ENCODE results near the gene NLK. TPM values are rescaled to one million over a fixed set of nuclear protein-coding genes. Genes with fewer than 3 reads are reported as not detected.

Gene NLK
- total and polyA plus RNA-seq, 2 of the 4 experiments (the other 2 are of a cell fraction): 15.3 to 23.3 TPM

DNA sequence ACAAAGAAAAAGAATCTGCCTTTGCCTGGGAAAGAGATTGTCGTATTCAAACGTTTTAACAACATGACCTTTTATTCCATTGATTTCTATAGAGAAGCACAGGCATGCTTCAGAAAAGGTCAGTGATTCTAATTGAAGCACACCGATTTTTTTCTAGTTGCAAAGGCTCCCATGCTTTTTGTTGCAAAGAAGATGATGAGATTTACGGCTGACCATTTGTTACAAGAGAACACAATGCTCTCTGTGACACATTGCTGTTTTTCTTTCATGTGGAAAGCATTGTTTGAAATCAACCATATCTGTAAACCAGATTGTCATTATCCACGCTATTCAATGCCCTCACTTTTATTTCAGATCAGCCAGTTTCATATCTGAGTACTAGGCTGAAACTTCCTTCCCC, 99.8 kb downstream of the NLK start:
- Histone ChIP-seq H2BK15ac (ENCODE audit: low read depth, low read length) (no peak overlapping the region), H4K20me1 (ENCODE audit: insufficient read depth, low read length) (no peaks in the 10 kb centered on the region), H3K79me1 (ENCODE audit: low read depth in 1 of 2, low read length in 2 of 2) (peaks cover 7 to 12% of the 10 kb centered on the region in 2 experiments; a peak in 2 of 4 replicates), H4K8ac (ENCODE audit: low read depth in 2 of 2, low read length in 2 of 2) (no peak overlapping the region), H3K56ac (ENCODE audit: extremely low read depth, insufficient read depth, low read length) (no peak overlapping the region), H3K9me1 (ENCODE audit: insufficient read depth, low read length) (no peaks in the 10 kb centered on the region), H2BK5ac (ENCODE audit: low read depth, low read length, poor library complexity, severe bottlenecking) (no peak overlapping the region), H3K4me2 (ENCODE audit: low read depth, low read length) (no peak overlapping the region), H4K5ac (ENCODE audit: low read depth, low read length) (no peak overlapping the region), H2AK5ac (ENCODE audit: low read depth, low read length) (no peak overlapping the region), H3K4ac (ENCODE audit: low read depth, low read length) (no peak overlapping the region), H2AK9ac (replicated peaks; ENCODE audit: low read depth, low read length, poor library complexity) (no peak overlapping the region), H2BK20ac (ENCODE audit: low read depth, low read length) (no peak overlapping the region), H3K14ac (replicated peaks; ENCODE audit: low read depth, low read length) (no peak overlapping the region), H3K27ac (ENCODE audit: insufficient read depth, low read length) (no peak overlapping the region), H4K91ac (ENCODE audit: insufficient read depth, low read depth, low read length) (no peak overlapping the region), H3K18ac (ENCODE audit: low read depth, low read length) (no peak overlapping the region), H3K36me3 (ENCODE audit: control insufficient read depth, insufficient read depth, low read length) (peaks cover 4% of the 10 kb centered on the region; the same call in 1 of the 2 replicates), H3K27me3 (ENCODE audit: control insufficient read depth, insufficient read depth, low read length) (no peaks in the 10 kb centered on the region), H3K9me3 (ENCODE audit: control insufficient read depth, insufficient read depth, low read length) (no peaks in the 10 kb centered on the region), H3K4me1 (ENCODE audit: control insufficient read depth, insufficient read depth, low read length) (peaks cover 4% of the 10 kb centered on the region), H2BK120ac (ENCODE audit: low read depth, low read length) (no peak overlapping the region), H3K23ac (ENCODE audit: low read depth, low read length) (no peak overlapping the region), H3K4me3 (ENCODE audit: insufficient read depth, low read depth, low read length) (no peak overlapping the region), H3K9ac (ENCODE audit: low read depth, low read length) (no peak overlapping the region), H2AFZ (replicated peaks; ENCODE audit: low read length, poor library complexity) (no peak overlapping the region)
- ChIA-PET POLR2A (ENCODE audit: unreplicated experiment) (no interaction called here), CTCF (interaction anchor here (1.1 kb wide), 1 partner anchor 8 kb away, joined by 3 read pairs; no protein-coding TSS in a partner anchor)
- no peak for ATAC-seq (ENCODE audit: low read depth)
- no peak for DNase-seq
- dilution Hi-C loops (cut with HindIII; ENCODE audit: low sequenced_read_pairs, unreplicated experiment) (no loop called here), intact Hi-C loops (cut with micrococcal nuclease) (loop anchor here (10.0 kb wide), 1 partner anchor 338 kb away; the partner anchor contains the start of gene NOS2), in situ Hi-C loops (cut with MboI; ENCODE audit: low sequenced_read_pairs) (no loop called here)
- WGBS, 2 experiments (ENCODE audit: extremely low coverage in 2 of 2, insufficient read length in 1 of 2): 80% methylated on average over 1 of the region's 5 CpGs; no CpG with 5 or more reads in 1 of the 2 experiments
- no TSS peak for BruUV-seq (replicated peaks)
- TF ChIP-seq MXI1 (IDR thresholded peaks at IDR 0.05; ENCODE audit: borderline replicate concordance, low read depth, low read length): no peak
- TF ChIP-seq CHD1 (IDR thresholded peaks at IDR 0.05; ENCODE audit: low read depth, low read length): no peak
- TF ChIP-seq CEBPB (IDR thresholded peaks at IDR 0.05; ENCODE audit: low read depth, low read length): no peak
- no peak for TF ChIP-seq RFX5 (IDR thresholded peaks at IDR 0.05; ENCODE audit: low read depth, low read length)
- TF ChIP-seq NFE2L2 (IDR thresholded peaks at IDR 0.05; ENCODE audit: low read depth, low read length): no peak
- TF ChIP-seq RAD21 (IDR thresholded peaks at IDR 0.05; ENCODE audit: low read length): no peak
- no peak for TF ChIP-seq RCOR1 (IDR thresholded peaks at IDR 0.05; ENCODE audit: insufficient replicate concordance, low read length)
- TF ChIP-seq MAFK (IDR thresholded peaks at IDR 0.05; ENCODE audit: low read depth, low read length): no peak
- no peak for TF ChIP-seq SMC3 (IDR thresholded peaks at IDR 0.05; ENCODE audit: low read depth, low read length)
- TF ChIP-seq, protein P1, sequence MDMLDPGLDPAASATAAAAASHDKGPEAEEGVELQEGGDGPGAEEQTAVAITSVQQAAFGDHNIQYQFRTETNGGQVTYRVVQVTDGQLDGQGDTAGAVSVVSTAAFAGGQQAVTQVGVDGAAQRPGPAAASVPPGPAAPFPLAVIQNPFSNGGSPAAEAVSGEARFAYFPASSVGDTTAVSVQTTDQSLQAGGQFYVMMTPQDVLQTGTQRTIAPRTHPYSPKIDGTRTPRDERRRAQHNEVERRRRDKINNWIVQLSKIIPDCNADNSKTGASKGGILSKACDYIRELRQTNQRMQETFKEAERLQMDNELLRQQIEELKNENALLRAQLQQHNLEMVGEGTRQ (IDR thresholded peaks at IDR 0.05; ENCODE audit: low read depth, low read length): no peak
- TF ChIP-seq MAZ (IDR thresholded peaks at IDR 0.05; ENCODE audit: borderline replicate concordance, low read depth, low read length): no peak
- TF ChIP-seq, protein P2, sequence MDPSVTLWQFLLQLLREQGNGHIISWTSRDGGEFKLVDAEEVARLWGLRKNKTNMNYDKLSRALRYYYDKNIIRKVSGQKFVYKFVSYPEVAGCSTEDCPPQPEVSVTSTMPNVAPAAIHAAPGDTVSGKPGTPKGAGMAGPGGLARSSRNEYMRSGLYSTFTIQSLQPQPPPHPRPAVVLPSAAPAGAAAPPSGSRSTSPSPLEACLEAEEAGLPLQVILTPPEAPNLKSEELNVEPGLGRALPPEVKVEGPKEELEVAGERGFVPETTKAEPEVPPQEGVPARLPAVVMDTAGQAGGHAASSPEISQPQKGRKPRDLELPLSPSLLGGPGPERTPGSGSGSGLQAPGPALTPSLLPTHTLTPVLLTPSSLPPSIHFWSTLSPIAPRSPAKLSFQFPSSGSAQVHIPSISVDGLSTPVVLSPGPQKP (IDR thresholded peaks at IDR 0.05; ENCODE audit: borderline replicate concordance, low read depth, low read length): no peak
- no peak for TF ChIP-seq POLR2A (IDR thresholded peaks at IDR 0.05; ENCODE audit: low read depth, low read length)

Measured in IMR-90 (cell line).